Inferior parietal cortex (tissue), 1 donor: Measurements from ENCODE around the gene MAGI1.
A peak's percentile ranks its signal among the peaks of the same experiment; 100 is the strongest.
"Not testable (repeated sequence)": the region's sequence is repeated elsewhere in the genome, so short reads cannot be mapped to it uniquely, and the experiment has no call there.

ENCODE experiments used
- DNase-seq: peaks from one replicate; pipeline ENCODE4 v3.0.0-alpha.2; 2016; ENCODE audit errors: extremely low spot score

Gene MAGI1

GRCh38 chr3:65905771-65906170, 132.9 kb downstream of the MAGI1 start:
- no peak for DNase-seq

- DNase-seq = no peak
Observed at GRCh38 chr3:65904016-65904415, 134.7 kb downstream of the MAGI1 start.

- DNase-seq = no peak
Observed at GRCh38 chr3:65902304-65902793, 136.4 kb downstream of the MAGI1 start.

- DNase-seq = no peak
Observed at GRCh38 chr3:65901226-65901625, 137.5 kb downstream of the MAGI1 start.

- no peak for DNase-seq
Observed at GRCh38 chr3:65899226-65899625, 139.5 kb downstream of the MAGI1 start.

GRCh38 chr3:65897766-65898165, 141.0 kb downstream of the MAGI1 start:
- no peak for DNase-seq

- DNase-seq = no peak
Observed at GRCh38 chr3:65896321-65896720, 142.4 kb downstream of the MAGI1 start.

GRCh38 chr3:65894679-65895453, 143.9 kb downstream of the MAGI1 start:
- no peak for DNase-seq

GRCh38 chr3:65894126-65894525, 144.6 kb downstream of the MAGI1 start:
- no peak for DNase-seq

GRCh38 chr3:65893631-65894030, 145.1 kb downstream of the MAGI1 start:
- no peak for DNase-seq

GRCh38 chr3:65891477-65891876, 147.2 kb downstream of the MAGI1 start:
- DNase-seq = not testable (repeated sequence)

GRCh38 chr3:65890328-65890727, 148.4 kb downstream of the MAGI1 start:
- no peak for DNase-seq

GRCh38 chr3:65889707-65890099, 149.0 kb downstream of the MAGI1 start:
- DNase-seq = no peak

- DNase-seq = peak; percentile 65
Observed at GRCh38 chr3:65888980-65889706, 149.6 kb downstream of the MAGI1 start.

GRCh38 chr3:65888196-65888595, 150.5 kb downstream of the MAGI1 start:
- no peak for DNase-seq

GRCh38 chr3:65886391-65886790, 152.3 kb downstream of the MAGI1 start:
- DNase-seq = no peak

- no peak for DNase-seq
Observed at GRCh38 chr3:65884071-65884470, 154.6 kb downstream of the MAGI1 start.

- no peak for DNase-seq
Observed at GRCh38 chr3:65883613-65884012, 155.1 kb downstream of the MAGI1 start.

- no peak for DNase-seq
Observed at GRCh38 chr3:65880350-65880749, 158.4 kb downstream of the MAGI1 start.

GRCh38 chr3:65879372-65879771, 159.3 kb downstream of the MAGI1 start:
- DNase-seq = no peak

GRCh38 chr3:65878831-65879230, 159.9 kb downstream of the MAGI1 start:
- no peak for DNase-seq

GRCh38 chr3:65877160-65877559, 161.6 kb downstream of the MAGI1 start:
- DNase-seq = no peak

GRCh38 chr3:65876028-65876420, 162.7 kb downstream of the MAGI1 start:
- no peak for DNase-seq
